GM23248 (cell line): ENCODE results near the gene COQ4. TPM values are rescaled to one million over a fixed set of nuclear protein-coding genes. Genes with fewer than 3 reads are reported as not detected.

Experiments
- DNase-seq: peaks from one replicate; pipeline ENCODE4 v3.0.0-alpha.2; 2015
- H2AFZ ChIP-seq: fragments of 200-600 bp; sonication (generic); 2 replicates; pipeline ENCODE4 v1.6.1; 2016; ENCODE audit warnings: antibody characterized with exemption
- H3F3A ChIP-seq: fragments of 200-600 bp; sonication (generic); 2 replicates; pipeline ENCODE4 v1.6.1; 2016; ENCODE audit warnings: mild to moderate bottlenecking, antibody characterized with exemption, mixed run types; ENCODE audit not compliant: insufficient read depth
- H3K27ac ChIP-seq: fragments of 200-600 bp; sonication (generic); 2 replicates; pipeline ENCODE4 v1.5.1; 2016; ENCODE audit warnings: mild to moderate bottlenecking
- H3K27me3 ChIP-seq: fragments of 200-600 bp; sonication (generic); replicated peaks from 2 replicates; pipeline ENCODE4 v1.6.1; 2016; ENCODE audit warnings: mild to moderate bottlenecking; ENCODE audit not compliant: insufficient read depth
- H3K36me3 ChIP-seq: fragments of 200-600 bp; sonication (generic); 2 replicates; pipeline ENCODE4 v1.6.1; 2016; ENCODE audit warnings: low read depth, mild to moderate bottlenecking
- H3K4me1 ChIP-seq: fragments of 200-600 bp; sonication (generic); 2 replicates; pipeline ENCODE4 v1.6.1; 2016; ENCODE audit warnings: mild to moderate bottlenecking; ENCODE audit not compliant: insufficient read depth
- H3K4me2 ChIP-seq: fragments of 200-600 bp; sonication (generic); one replicate; pipeline ENCODE4 v1.6.1; 2016; ENCODE audit warnings: mild to moderate bottlenecking; ENCODE audit not compliant: unreplicated experiment
- H3K4me3 ChIP-seq: fragments of 200-600 bp; sonication (generic); 2 replicates; pipeline ENCODE4 v1.5.1; 2016; ENCODE audit warnings: mild to moderate bottlenecking
- H3K79me2 ChIP-seq: fragments of 200-600 bp; sonication (generic); 2 replicates; pipeline ENCODE4 v1.6.1; 2016; ENCODE audit warnings: mild to moderate bottlenecking; ENCODE audit not compliant: insufficient read depth
- H3K9ac ChIP-seq: fragments of 200-600 bp; sonication (generic); 2 replicates; pipeline ENCODE4 v1.6.1; 2016; ENCODE audit warnings: mild to moderate bottlenecking
- H3K9me2 ChIP-seq: fragments of 200-600 bp; sonication (generic); 2 replicates; pipeline ENCODE4 v1.6.1; 2016; ENCODE audit warnings: mixed run types, mild to moderate bottlenecking, moderate library complexity; ENCODE audit not compliant: insufficient read depth
- H3K9me3 ChIP-seq: fragments of 200-600 bp; sonication (generic); one replicate; pipeline ENCODE4 v1.6.1; 2017; ENCODE audit warnings: low read depth
- H4K20me1 ChIP-seq: fragments of 200-600 bp; sonication (generic); 2 replicates; pipeline ENCODE4 v1.6.0; 2016; ENCODE audit not compliant: insufficient read depth
- EZH2 ChIP-seq: fragments of 200-600 bp; sonication (generic); IDR thresholded peaks from 2 replicates; pipeline ENCODE4 v1.6.1; 2018; ENCODE audit warnings: antibody characterized with exemption, mild to moderate bottlenecking; ENCODE audit not compliant: insufficient read depth, poor library complexity, severe bottlenecking
- EZH2phosphoT487 ChIP-seq: fragments of 200-600 bp; sonication (generic); IDR thresholded peaks from 2 replicates; pipeline ENCODE4 v1.6.1; 2018; ENCODE audit warnings: antibody characterized with exemption, moderate library complexity, mild to moderate bottlenecking, low read depth; ENCODE audit not compliant: insufficient read depth
- WGBS, 2 experiments: methylation state at CpG; one replicate each; pipeline ENCODE4 v1.1.6; 2015 to 2017; ENCODE audit warnings: low lambda C conversion rate in 2 of 2, low coverage in 1 of 2; ENCODE audit errors: missing lambda C conversion rate in 2 of 2; 5-methylcytosine and 5-hydroxymethylcytosine counted together
- in situ Hi-C: fragments of 300-500 bp; cut with MboI; formaldehyde crosslinking; loops from 2 replicates; pipeline ENCODE4 v1.15.0; 2020
- polyA plus RNA-seq: library from polyadenylated mRNA; unstranded; fragments of >200 nt; fragmentation: Nextera tagmentation; extraction: Ambion mirVana; gene quantifications from 2 replicates; pipeline ENCODE4 v1.2.1, GENCODE V29; 2016
- total RNA-seq: library from RNA; depleted of rRNA; stranded (reverse); fragments of >200 nt; shearing (Covaris generic); gene quantifications from 2 replicates; pipeline ENCODE4 v1.2.3, GENCODE V29; 2014; rRNA removed

The COQ4 gene
- total RNA-seq (29.1 and 46.8 TPM in 2 replicates), polyA plus RNA-seq (34.1 and 36.0 TPM in 2 replicates)

GRCh38 chr9:128322404-128323211, at the start of gene COQ4, which contains the start of gene TRUB2:
TSS of gene COQ4 (plus strand) at chr9:128322839. CDS start at chr9:128322859, 20 bp downstream.
TSS of gene TRUB2 (minus strand) at chr9:128322447. CDS start at chr9:128322408, 39 bp downstream.
- Histone ChIP-seq H3K79me2 (peaks cover 67% of the 10 kb centered on the region), H3K9me2 (no peaks in the 10 kb centered on the region), H3F3A (peaks cover 11% of the 10 kb centered on the region; the same call in 1 of the 2 replicates), H3K27me3 (no peaks in the 10 kb centered on the region), H4K20me1 (no peaks in the 10 kb centered on the region), H3K27ac (peak within 1 kb of the TSS; percentile 89), H3K4me1 (peaks cover 13% of the 10 kb centered on the region), H3K9me3 (no peaks in the 10 kb centered on the region), H3K4me2 (peak within 1 kb of the TSS; percentile 83), H3K9ac (peak within 1 kb of the TSS; percentile 88), H2AFZ (peak within 1 kb of the TSS; percentile 92), H3K36me3 (0 out of 2 replicates have a peak, but pooled peaks cover 8% of the 10 kb centered on the region), H3K4me3 (peak within 1 kb of the TSS; percentile 92)
- TF ChIP-seq EZH2phosphoT487, result no peak
- peak; percentile 98 for DNase-seq
- in situ Hi-C loops, result no loop called here
- whole genome bisulfite sequencing, 2 experiments, result 1% methylated on average over 75 to 83 of the region's 83 CpGs

- WGBS, 2 experiments, result 44 to 46% methylated on average over 8 of the region's 8 CpGs
- H3K9me3 ChIP-seq, result no peaks in the 10 kb centered on the region
- no peaks in the 10 kb centered on the region for H3K27me3 ChIP-seq
- H4K20me1 ChIP-seq, result no peaks in the 10 kb centered on the region
- in situ Hi-C loops, result no loop called here
- TF ChIP-seq EZH2phosphoT487, result no peak
- no peak for TF ChIP-seq EZH2
- H3K36me3 ChIP-seq, result peaks cover 36% of the 10 kb centered on the region
- peak overlapping the region; percentile 96 for H3K4me3 ChIP-seq
- peak; percentile 42 for DNase-seq
- H3K4me1 ChIP-seq, result peaks cover 19% of the 10 kb centered on the region
- H3K79me2 ChIP-seq, result peaks cover 95% of the 10 kb centered on the region
- no peaks in the 10 kb centered on the region for H3K9me2 ChIP-seq
- no peak overlapping the region for H2AFZ ChIP-seq
- peak overlapping the region; percentile 89 for H3K27ac ChIP-seq
- peak overlapping the region; percentile 100 for H3K9ac ChIP-seq
- peak overlapping the region; percentile 98 for H3K4me2 ChIP-seq
- no peaks in the 10 kb centered on the region for H3F3A ChIP-seq
Measured at GRCh38 chr9:128274245-128274644, 48.4 kb upstream of the COQ4 start.

- Histone ChIP-seq H3K4me1 (peaks cover 19% of the 10 kb centered on the region), H3K4me3 (peak within 1 kb of the TSS; percentile 96), H3K79me2 (peaks cover 85% of the 10 kb centered on the region), H3F3A (no peaks in the 10 kb centered on the region), H3K27me3 (no peaks in the 10 kb centered on the region), H3K9me2 (no peaks in the 10 kb centered on the region), H3K36me3 (peaks cover 30% of the 10 kb centered on the region), H2AFZ (peak within 1 kb of the TSS; percentile 85), H3K4me2 (peak within 1 kb of the TSS; percentile 98), H3K9me3 (no peaks in the 10 kb centered on the region), H3K27ac (peak within 1 kb of the TSS; percentile 89), H4K20me1 (no peaks in the 10 kb centered on the region), H3K9ac (peak within 1 kb of the TSS; percentile 100)
- WGBS, 2 experiments, result 1% methylated on average over 43 to 56 of the region's 57 CpGs
- DNase-seq, result peak; percentile 62
- TF ChIP-seq EZH2 (no peak), EZH2phosphoT487 (no peak)
- in situ Hi-C loops, result no loop called here
Measured at GRCh38 chr9:128275198-128276007, 47.2 kb upstream of the COQ4 start, which contains the start of gene GOLGA2. TSS of gene GOLGA2 (minus strand) at chr9:128276007. CDS start at chr9:128275976, 31 bp downstream.

- H3K27ac ChIP-seq, result peak within 1 kb of the TSS; percentile 89
- no peaks in the 10 kb centered on the region for H4K20me1 ChIP-seq
- peaks cover 23% of the 10 kb centered on the region for H3K36me3 ChIP-seq
- H3F3A ChIP-seq, result no peaks in the 10 kb centered on the region
- H2AFZ ChIP-seq, result peak within 1 kb of the TSS; percentile 85
- H3K4me2 ChIP-seq, result peak within 1 kb of the TSS; percentile 98
- H3K4me3 ChIP-seq, result peak within 1 kb of the TSS; percentile 96
- no peak for TF ChIP-seq EZH2
- no peak for TF ChIP-seq EZH2phosphoT487
- DNase-seq, result peak; percentile 100
- no peaks in the 10 kb centered on the region for H3K9me3 ChIP-seq
- WGBS, 2 experiments, result 0 to 3% methylated on average over 24 to 34 of the region's 38 CpGs
- H3K9me2 ChIP-seq, result no peaks in the 10 kb centered on the region
- H3K4me1 ChIP-seq, result peaks cover 19% of the 10 kb centered on the region
- in situ Hi-C loops, result no loop called here
- peak within 1 kb of the TSS; percentile 100 for H3K9ac ChIP-seq
- no peaks in the 10 kb centered on the region for H3K27me3 ChIP-seq
- peaks cover 78% of the 10 kb centered on the region for H3K79me2 ChIP-seq
Measured at GRCh38 chr9:128276008-128276573, 46.5 kb upstream of the COQ4 start, which contains the start of gene SWI5. TSS of gene SWI5 (plus strand) at chr9:128276276.
